ENCODE results near the gene TNNT2.

GRCh38 chr1:201327687-201328240 lies 49.7 kb downstream of the TNNT2 start:
- TF ChIP-seq, protein P1, sequence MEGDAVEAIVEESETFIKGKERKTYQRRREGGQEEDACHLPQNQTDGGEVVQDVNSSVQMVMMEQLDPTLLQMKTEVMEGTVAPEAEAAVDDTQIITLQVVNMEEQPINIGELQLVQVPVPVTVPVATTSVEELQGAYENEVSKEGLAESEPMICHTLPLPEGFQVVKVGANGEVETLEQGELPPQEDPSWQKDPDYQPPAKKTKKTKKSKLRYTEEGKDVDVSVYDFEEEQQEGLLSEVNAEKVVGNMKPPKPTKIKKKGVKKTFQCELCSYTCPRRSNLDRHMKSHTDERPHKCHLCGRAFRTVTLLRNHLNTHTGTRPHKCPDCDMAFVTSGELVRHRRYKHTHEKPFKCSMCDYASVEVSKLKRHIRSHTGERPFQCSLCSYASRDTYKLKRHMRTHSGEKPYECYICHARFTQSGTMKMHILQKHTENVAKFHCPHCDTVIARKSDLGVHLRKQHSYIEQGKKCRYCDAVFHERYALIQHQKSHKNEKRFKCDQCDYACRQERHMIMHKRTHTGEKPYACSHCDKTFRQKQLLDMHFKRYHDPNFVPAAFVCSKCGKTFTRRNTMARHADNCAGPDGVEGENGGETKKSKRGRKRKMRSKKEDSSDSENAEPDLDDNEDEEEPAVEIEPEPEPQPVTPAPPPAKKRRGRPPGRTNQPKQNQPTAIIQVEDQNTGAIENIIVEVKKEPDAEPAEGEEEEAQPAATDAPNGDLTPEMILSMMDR (IDR thresholded peaks at IDR 0.05), result no peak
- TF ChIP-seq POLR2A (IDR thresholded peaks at IDR 0.05), result no peak
